ENCODE results near the gene GNAT3.

The GNAT3 gene

DNA sequence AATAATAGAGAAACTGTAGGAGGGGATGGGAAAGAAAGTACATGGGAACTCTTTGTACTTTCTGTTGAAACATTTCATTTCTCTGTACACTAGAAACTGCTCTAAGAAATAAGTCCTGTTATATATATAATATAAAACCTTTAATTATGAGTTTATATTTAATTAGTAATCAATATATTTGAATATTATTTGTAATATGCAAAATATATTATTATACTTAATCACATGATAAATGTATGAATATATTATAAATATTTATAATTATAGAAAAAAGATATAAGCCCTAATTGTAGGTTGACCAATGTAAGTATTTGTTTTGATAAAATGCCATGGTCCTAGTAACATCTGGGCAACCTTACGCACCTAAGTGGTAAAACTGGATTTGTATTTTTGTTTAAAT, 51.0 kb downstream of the GNAT3 start:
- no peak for DNase-seq

DNA sequence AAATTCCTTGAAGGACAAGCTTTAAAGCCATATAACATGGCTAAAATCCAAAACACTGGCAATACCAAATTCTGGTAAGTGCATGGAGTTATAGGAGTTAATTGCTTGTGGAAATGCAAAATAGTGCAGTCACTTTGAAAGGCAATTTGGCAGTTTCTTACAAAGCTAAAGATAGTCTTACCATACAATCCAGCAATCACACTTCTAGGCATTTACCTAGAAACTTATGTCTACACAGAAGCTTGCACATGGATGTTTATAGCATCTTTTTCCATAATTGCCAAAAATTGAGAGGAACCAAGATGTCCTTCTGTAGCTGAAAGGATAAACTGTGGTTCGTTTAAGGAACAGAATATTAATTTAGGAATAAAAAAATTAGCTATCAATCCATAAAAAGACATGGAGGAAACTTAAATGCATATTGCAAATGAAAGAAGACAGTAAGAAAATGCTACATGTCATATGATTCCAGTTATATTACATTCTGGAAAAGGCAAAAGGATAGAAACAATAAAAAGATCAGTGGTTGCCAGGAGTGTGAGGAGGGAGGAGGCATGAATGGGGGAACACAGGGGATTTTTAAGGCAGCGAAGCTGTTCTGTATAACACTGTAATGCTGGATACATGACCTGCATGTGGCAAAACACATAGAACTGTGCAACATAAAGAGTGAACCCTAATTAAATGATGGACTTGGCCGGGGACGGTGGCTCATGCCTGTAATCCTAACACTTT, 51.9 kb downstream of the GNAT3 start:
- DNase-seq: no peak

DNA sequence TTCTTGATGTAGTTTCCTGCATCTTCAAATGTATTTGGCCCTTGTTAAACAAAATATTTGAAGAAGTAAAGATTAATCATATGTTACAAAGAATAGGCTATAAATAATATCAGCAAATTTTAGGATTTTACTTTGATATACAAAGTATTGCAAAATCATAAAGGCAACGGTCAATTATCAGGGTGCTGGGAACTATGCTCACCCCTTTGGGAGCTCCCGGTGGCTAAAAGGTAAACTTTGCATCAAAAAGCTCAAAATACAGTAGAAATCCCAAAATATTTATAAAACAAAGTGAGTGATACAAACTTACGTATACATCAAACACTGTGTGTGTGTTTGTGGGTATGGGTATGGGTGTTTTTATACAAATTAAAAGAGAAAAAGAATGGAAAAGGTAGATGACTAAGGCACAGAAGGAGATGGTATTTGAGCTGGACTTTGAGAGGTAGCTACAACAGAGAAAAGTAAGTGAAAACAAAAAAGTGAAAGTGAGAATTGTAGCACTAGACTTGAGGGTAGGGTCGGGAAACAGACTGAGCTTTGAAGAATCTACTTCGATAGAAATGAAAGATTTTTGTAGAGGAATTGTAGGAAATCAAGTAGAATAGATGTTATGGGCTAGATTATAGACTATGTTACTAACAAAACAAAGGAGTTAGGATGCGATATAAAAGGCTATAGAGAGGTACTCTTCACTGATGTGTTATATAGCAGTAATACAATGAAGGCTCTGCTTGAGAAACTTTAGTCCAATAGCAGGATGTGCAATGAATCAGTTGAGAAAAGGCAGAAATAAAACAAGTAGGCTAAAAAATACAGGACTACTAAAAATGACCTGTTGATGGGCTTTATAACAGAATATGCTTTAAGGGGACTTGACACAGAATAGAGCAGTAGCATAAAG, 52.8 kb downstream of the GNAT3 start:
- no peak for DNase-seq

DNA sequence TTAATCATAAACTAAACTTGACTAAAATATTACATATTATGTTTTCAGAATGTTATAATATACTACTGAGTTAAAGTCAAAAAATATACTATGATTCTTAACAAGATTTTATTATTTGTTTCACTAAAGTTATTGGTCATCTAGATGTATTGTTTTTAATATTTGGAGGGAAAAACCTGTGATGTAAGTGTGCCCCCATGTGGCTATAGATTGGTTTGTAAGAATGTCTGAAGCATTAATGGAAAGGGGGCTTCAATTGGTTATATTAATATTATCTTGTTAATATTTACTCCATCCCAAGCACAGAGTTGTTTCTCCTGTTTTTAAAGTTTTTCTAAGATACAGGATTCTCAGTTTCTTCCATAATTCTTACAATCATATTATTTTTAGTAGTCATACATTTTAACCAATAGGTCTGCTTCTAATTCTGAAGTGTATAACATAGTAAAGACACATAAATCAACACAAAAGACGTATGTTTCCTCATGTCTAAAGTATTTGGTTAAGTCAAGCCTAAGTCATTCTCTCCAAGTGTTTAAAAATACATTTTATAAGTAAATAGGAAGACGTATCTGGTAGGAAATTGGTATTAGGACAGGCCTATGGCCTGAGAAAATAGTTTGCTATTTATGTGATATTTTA, 58.0 kb downstream of the GNAT3 start:
- no peak for DNase-seq

DNA sequence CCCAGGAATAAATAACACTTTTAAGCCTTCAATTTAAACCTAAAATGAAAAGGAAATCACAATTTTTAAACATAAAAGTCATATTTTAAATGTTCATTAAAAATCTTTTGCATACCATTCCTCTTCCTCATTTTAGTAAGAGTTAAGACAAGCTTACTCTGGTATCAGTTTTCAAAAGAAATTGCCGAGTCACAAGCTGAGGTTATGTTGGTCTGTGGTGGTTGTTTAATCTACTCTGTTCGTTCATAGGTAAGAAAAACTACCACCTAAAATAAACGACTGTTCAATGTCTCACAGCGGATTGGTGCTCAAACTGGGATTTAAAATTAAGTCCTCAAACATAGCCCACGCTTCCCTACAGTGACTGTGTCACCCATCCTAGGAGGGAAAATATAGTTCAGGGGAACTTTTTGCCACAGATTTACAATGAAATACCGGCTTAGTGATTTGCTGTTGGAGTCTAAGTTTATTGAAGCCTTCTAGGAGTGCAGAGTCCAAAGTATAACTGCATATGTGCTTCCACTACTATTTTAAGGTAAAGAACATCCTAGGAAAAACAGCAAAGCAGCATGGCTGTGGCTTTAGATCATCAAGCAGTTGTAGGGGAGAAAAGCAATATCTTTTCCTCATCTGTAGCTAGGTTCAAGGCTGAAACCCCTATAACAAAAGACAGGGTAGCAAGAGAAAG, 61.1 kb downstream of the GNAT3 start:
- DNase-seq: no peak

DNA sequence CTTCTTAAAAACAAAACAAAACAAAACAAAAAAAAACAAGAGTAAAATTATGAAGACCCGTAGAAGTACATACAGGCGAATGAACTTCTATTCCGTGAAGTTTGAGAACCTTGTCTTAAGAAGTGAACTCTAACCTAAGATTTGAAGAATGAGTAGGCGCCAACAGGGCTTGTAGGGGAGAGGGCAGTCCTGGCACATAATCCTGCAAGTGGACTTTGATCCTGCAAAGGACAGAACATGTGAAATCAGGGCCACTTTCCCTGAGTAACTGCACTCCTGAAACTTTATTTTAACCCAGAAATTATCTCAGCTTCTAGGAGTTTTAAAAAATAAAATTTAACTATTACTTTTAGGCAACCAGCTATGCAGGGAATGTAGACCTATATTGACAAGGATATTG, 62.0 kb downstream of the GNAT3 start:
- DNase-seq: no peak

DNA sequence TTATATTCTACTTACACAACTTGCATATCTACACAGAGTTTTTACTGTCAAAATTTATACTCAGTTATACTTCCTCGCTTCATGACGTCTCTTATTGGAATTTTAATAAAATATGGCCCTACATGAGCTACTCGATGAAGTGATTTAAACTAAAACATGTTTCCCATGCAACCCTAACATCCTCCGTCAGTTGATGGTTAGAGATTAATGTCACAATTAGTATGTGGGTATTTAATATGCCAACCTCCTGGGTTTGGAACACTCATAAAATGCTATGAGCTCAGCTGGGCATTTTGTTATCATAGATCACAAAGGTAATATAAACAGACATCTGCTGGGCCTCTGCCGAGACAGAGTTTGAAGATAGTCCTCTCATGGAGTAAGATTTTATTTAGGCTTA, 66.5 kb downstream of the GNAT3 start:
- DNase-seq: no peak

DNA sequence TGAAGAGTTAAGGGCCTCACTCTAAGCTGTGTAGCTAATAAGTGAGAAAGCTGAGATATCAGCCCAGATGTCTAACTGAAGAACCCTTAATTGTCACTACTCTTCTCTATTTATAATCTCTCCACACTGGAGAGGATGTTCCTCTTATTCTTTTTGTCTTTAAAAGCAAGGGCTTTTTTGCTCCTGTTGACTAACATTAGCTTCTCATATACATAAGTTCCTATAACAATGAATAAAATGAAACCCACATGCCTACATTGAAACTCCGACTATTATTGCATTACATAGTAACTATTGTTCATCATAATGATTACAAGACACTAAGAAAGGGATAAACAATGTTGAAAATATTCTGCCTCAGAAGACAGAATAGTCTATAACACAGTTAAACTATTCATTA, 67.1 kb downstream of the GNAT3 start:
- DNase-seq: no peak

DNA sequence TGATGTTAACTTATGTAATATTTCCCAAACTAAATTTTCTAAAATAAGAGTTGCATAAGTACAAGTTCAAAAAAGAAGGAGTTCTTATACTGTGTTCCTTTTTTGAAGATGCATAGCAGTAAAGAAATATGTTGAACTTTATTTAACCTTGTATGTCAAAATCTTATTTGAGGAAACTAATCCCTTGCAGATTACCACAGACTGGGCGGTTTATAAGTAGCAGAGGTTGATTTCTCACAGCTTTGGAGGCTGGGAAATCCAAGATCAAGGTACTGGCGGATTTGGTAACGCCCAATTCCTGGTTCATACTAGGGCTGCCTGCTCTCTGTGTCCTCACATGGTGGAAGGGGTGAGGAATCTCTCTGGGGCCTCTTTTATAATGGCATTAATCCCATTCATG, 68.5 kb downstream of the GNAT3 start:
- no peak for DNase-seq

DNA sequence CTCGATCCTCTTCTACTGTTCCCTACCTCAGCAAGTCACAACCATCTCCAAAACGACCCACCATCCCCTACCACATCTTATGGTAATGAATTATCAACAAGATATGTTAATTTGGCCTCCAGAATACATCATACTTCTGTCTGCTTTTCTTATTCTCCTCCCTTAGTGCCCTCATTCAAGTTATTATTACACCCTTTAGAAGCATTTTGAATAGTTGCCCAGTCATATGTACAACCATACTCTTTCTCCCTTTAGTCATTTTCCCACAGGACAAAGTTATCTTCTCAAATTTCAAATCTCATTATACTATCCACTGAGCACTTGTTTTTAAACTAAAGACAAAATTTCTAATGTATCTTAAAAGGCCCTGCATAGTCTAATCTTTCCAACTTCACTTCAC, 71.0 kb downstream of the GNAT3 start:
- no peak for DNase-seq

DNA sequence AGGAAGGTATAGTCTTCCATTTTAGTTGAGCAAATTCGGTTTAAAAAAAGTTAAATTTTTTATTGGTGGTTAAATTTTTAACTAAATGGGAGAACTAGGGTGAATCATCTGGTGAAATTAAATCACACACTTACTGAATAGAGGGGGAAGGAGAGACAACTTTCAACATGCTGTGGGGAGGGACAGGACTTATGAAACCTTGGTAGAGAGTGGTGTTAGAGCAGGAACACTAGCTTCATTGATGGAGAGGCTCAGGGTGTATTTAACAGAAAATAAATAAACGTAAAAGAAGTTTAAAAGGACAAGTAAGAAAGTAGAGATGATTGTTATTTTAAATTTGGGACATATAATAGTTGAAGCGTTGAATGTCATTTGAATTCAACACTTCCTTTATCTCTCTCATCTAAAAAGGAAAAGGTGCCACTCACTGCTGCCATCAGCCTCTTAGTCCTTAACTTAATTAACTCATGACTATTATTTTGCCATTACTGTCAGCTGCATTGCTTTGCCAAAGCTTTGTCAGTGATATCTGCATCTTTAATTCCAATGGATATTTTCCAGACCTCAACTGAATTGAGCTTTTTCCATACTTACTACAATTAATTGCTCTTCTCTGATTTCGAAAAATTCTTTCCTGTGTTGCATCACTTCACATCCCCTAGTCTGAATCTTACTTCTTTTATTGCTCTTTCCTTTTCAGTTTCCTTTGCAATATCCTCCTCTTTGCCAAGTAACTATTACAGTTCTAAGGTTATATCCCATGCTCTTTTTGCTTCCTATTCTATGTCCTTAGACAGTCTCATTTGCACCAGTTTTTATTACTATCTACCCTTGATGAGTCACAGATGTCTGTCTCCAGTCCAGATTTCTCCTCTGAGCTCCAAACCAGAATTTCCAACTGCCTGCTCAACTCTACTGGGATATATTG, 71.7 kb downstream of the GNAT3 start:
- DNase-seq: no peak

DNA sequence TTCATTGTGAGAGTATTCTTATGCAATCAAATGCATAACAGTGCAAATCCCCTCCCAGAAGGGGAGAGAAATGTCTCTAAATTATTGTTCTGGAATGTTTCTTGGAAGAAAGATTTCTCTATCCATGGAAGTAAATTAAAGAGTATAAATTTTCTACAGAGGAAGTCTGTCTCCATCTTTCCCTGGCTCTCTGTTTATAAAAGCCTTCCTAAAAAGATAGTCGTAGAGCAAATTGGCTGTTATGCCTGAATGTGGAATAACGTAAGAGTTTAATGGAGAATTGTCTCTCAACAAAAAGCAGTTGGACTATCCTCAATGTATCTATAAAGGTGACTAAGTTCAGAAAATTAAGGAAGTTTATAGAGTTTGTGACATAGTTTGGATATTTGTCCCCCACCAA, 76.3 kb downstream of the GNAT3 start:
- no peak for DNase-seq

DNA sequence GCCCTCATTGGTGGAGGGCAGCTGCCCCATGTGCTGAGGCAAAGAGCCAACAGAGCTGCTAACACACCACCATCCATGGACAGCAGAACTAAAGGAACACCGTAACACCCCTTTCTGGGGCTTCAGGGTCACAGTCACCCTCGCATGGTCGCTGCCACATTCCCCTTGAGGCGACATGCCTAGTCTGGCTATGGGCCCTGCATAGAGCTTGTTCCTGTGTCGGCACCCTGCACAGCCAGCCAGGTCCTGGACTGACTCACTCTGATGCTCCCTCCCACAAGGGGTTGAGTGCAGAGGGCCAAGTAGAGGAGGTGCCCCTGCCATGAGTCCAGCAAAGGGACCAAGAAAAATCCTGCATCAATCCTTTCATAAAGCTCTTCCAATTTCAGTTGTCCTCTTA, 77.8 kb downstream of the GNAT3 start:
- no peak for DNase-seq

DNA sequence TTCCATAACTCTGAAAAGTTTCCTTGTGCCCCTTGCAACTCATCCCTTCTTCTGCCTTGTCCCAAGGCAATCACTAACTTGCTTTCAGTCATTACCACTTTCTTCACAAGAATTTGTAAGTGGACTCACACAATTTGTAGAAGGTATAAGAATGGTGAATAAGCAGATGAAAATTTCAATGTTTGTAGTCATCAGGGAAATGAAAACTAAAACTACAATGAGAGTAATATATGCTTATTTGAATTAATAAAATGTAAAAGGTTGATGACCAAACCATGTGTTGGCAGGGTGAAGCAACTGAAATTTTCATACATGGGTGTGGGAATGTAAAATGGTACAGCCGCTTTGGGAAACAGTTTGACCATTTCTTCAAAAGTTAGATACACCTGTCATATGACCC, 79.7 kb downstream of the GNAT3 start:
- DNase-seq: no peak

DNA sequence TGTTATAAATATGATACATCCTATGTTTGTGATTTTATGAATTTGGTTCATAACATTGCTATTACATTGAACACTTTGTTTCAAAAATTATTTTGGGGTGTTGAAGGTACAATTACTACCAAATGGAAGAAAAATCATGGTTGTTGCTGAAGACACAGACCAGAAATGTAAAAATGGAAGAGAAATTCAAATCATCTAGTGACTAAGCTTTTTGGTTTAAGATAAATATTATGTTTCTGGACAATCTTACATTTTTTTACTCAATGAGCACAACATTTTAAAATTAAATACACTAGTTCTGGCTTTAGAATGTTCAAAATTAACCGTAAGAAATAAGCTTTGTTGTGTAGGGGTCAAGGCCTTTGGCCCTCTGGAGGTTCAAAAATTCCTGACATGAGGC, 82.7 kb downstream of the GNAT3 start:
- DNase-seq: no peak

DNA sequence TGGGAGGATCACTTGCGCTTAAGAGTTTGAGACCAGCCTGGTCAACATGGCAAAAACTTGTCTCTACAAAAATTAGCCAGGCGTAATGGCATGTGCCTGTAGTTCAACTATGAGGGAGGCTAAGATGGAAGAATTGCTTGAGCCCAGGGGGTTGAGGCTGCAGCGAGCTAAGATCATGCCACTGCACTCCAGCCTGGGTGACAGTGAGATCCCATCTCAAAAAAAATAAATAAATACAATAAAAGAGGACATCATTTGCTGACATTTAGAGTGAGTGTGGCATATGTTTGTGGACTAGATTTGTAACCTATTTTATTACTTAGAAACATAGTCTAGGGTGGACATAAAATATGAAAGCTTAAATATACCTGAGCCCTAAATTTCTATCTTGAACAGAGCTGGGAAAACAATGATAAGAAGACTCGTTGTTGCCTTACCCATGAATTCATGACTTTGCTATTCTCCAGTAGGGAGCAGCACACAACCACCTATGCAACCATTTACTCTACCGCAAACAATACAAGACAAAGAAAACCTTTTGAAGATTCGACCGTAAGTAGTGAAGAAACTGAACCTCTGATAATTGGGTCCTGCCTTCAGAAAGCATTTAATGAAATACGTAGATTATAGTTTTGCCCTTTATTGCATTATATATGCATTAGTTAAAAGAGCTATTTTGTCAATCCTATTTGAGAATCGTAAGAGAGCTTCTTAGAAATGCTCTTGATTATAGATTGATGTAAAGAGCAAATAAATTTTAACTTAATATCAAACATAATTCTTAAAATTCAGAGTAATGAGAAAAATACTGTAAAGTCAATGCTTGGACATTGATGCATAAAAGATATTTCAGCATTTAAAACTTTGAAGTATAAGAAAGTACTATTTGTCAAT, 83.5 kb downstream of the GNAT3 start:
- no peak for DNase-seq

DNA sequence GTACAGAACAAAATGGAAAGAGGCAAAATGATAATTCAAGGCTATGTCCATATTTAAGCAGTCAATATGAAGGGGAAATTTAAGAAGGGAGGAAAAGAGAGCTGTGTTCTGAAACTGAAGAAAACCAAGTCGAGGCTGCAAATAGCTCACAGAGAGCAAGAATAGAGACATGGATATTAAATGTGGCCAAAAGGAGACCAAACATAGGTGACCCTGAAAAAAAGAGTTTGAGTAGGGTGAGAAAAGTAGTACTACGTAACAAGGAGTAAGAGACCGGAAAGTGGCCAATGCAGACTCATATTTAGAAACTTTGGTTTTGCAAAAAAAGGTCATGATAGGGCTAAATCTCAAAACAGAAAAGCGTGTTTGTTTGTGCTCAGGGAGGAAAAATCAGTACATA, 84.6 kb downstream of the GNAT3 start:
- DNase-seq: no peak

DNA sequence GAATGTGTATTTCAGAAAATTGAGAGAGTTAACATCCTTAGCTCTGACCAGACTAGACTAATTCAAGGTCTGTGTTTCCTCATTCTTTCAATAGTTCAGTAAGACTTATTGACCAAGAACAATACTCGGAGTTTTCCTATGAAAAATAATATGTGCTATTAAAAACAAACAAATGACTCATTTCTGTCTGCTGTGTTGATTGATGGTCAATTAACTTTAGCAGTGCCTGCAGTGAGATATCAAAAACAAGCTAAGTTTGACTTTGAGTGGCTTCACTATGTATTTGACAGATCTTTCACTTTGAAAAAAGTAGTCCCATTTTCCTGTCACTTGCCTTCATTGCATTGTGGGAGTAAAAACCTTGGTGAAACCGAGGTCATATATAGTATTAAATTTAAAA, 91.0 kb downstream of the GNAT3 start:
- DNase-seq: no peak

DNA sequence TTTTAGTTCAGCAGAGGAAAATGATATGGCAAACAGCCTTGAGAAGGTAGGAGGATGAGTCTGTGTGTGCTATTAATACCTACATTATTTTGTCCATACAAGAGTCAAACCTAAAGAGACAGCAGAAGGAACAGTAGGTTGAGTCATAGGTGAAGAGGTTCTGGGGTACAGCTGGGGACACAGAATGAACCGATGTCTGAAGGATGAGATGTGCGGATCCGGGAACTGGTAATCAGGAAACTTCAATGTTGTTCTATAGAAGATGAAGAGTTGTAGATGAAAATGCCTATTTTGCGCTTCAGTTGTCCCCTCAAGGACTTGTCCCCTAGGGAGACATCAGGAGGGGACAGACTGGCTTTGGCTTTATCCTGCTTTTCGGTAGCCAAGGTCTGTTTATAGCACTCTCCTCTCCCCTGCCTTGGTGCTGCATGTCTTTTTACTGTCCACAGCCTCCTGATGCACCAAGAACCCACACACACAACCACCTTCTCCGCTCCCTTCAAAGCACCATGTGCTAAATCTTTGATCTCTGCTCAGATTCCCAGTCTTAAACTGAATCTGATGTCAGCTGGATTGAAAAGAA, 94.6 kb downstream of the GNAT3 start:
- DNase-seq: no peak

DNA sequence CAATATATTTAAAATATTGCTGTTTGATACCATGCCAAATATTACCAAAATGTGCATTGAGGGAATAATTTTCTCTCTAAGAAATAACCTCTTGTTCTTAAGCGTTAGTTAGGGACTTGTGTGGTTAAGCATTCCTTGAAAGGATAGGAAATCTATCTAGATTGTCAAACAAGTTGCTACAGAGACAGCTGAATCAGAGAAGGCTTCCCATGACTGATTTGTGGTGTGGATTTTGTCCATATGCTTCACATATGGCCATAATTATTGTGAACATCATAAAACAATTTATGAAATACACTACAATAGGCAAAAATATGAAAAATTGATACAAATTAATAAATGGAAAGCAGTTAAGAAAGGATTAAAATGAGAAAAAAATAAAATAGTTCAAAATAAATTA, 96.3 kb downstream of the GNAT3 start:
- DNase-seq: no peak

DNA sequence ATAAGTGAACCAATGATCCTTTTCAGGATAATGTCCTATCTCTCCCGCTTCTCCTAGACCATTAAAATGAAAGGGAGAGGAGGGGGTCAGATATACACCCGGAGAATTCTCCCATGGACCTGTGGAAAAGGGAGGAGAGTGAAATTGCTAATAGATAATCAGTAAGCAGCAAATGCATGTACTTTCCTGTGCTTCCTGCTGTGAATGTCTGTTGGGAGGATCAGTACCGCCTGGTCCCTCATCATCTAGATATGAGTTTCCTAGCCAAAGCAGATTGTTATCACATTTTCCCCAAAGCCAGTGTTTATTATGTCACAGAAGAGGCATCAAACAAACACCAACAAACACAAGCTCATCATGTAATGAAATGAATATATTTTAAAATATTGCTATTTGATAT, 96.8 kb downstream of the GNAT3 start:
- no peak for DNase-seq

All from cortex of kidney (tissue), 1 donor.